IPS-15b (cell line): Measurements from ENCODE around the gene ADPRH.

Experiments used
- H3K27me3 ChIP-seq: one replicate; pipeline ENCODE4 v1.6.1; 2013; ENCODE audit warnings: low read length; ENCODE audit not compliant: control insufficient read depth, insufficient read depth
- H3K36me3 ChIP-seq: one replicate; pipeline ENCODE4 v1.6.1; 2013; ENCODE audit warnings: low read length; ENCODE audit not compliant: control insufficient read depth, insufficient read depth
- H3K4me1 ChIP-seq: one replicate; pipeline ENCODE4 v1.6.1; 2013; ENCODE audit warnings: mild to moderate bottlenecking, low read length; ENCODE audit not compliant: control insufficient read depth, insufficient read depth
- H3K4me3 ChIP-seq: one replicate; pipeline ENCODE4 v1.5.1; 2013; ENCODE audit warnings: low read depth, low read length
- H3K9ac ChIP-seq: one replicate; pipeline ENCODE4 v1.6.1; 2013; ENCODE audit warnings: low read depth, mild to moderate bottlenecking, low read length
- H3K9me3 ChIP-seq: one replicate; pipeline ENCODE4 v1.6.1; 2013; ENCODE audit warnings: mild to moderate bottlenecking, low read length; ENCODE audit not compliant: control insufficient read depth, insufficient read depth

ADPRH gene

GRCh38 chr3:119600732-119601131 lies 21.4 kb downstream of the ADPRH start:
- H3K4me3 ChIP-seq = no peak overlapping the region
- H3K27me3 ChIP-seq = no peaks in the 10 kb centered on the region
- H3K9me3 ChIP-seq = no peaks in the 10 kb centered on the region
- H3K4me1 ChIP-seq = peaks cover 3% of the 10 kb centered on the region
- H3K36me3 ChIP-seq = no peaks in the 10 kb centered on the region
- no peak overlapping the region for H3K9ac ChIP-seq

DNA sequence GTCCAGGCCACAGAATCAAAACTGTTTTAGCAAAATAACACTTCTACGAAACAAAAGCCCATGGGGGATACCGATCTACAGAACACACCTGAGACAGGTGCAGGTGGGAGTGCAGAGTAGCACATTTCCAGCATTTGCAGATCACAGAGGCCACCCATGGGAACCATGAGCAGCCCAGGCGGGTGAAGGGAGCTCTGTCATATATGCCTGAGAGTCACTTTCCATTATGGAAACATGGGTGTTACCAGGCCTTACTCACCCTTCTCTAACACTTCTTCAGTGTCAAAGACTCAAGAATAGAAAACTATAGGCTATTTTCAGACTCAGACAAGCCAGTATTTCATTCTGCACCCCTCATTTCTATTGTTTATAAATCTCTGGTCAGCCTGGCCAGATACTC lies 21.9 kb downstream of the ADPRH start:
- Histone ChIP-seq H3K36me3 (no peaks in the 10 kb centered on the region), H3K27me3 (no peaks in the 10 kb centered on the region), H3K4me3 (no peak overlapping the region), H3K9ac (no peak overlapping the region), H3K4me1 (peaks cover 3% of the 10 kb centered on the region), H3K9me3 (no peaks in the 10 kb centered on the region)

- peaks cover 3% of the 10 kb centered on the region for H3K4me1 ChIP-seq
- H3K9ac ChIP-seq = no peak overlapping the region
- no peaks in the 10 kb centered on the region for H3K27me3 ChIP-seq
- H3K9me3 ChIP-seq = no peaks in the 10 kb centered on the region
- H3K36me3 ChIP-seq = no peaks in the 10 kb centered on the region
- no peak overlapping the region for H3K4me3 ChIP-seq
Measured at GRCh38 chr3:119602676-119603075, 23.4 kb downstream of the ADPRH start.

DNA sequence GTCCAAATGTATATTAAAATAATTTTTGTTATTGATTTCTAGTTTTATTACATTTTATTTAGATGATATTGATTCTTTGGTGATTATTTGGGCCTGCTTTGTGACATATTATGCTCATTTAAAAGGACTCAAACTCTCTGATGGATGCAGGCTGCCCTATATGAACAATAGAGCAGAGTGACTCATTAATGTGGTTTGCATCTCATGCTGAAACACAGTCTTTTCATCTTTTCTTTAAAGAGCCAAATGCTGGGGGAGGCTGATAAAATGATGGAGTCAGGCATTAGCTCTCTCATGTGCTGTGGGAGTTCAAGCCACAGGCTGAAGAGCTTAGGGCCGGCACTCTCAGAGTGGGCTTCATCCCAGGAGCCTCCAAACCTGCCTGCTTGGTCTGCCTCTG lies 25.6 kb downstream of the ADPRH start:
- H3K4me1 ChIP-seq = peaks cover 3% of the 10 kb centered on the region
- no peaks in the 10 kb centered on the region for H3K27me3 ChIP-seq
- no peaks in the 10 kb centered on the region for H3K36me3 ChIP-seq
- no peak overlapping the region for H3K9ac ChIP-seq
- H3K4me3 ChIP-seq = no peak overlapping the region
- no peaks in the 10 kb centered on the region for H3K9me3 ChIP-seq

DNA sequence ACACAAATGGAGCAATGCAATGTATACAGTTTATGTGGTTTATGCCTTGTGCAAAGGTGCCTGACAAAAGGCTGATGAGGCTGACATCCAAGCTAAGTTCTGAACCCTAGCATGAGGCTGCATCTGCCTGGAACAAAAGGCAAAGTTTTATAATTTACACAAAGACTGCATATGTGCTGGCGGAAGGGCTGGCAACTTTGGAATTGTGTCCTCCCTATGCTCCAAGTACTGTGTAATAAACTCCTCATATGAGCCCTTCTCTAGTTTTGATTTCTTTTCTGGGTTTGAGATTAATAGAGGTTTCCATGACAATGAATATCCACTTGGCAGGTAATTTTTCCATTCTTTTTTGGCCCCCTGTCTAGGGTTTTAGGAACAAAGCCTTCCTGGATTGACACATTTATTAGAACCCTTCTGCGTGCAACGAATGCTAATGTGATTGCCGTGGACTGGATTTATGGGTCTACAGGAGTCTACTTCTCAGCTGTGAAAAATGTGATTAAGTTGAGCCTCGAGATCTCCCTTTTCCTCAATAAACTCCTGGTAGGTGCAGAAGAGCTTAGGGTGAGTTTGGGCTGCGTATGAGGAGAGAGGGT lies 29.2 kb downstream of the ADPRH start:
- Histone ChIP-seq H3K9me3 (no peaks in the 10 kb centered on the region), H3K27me3 (no peaks in the 10 kb centered on the region), H3K36me3 (no peaks in the 10 kb centered on the region), H3K9ac (no peak overlapping the region), H3K4me1 (no peaks in the 10 kb centered on the region), H3K4me3 (no peak overlapping the region)

GRCh38 chr3:119609301-119609700 lies 30.0 kb downstream of the ADPRH start:
- no peaks in the 10 kb centered on the region for H3K36me3 ChIP-seq
- no peaks in the 10 kb centered on the region for H3K27me3 ChIP-seq
- no peak overlapping the region for H3K9ac ChIP-seq
- no peaks in the 10 kb centered on the region for H3K9me3 ChIP-seq
- no peaks in the 10 kb centered on the region for H3K4me1 ChIP-seq
- no peak overlapping the region for H3K4me3 ChIP-seq

DNA sequence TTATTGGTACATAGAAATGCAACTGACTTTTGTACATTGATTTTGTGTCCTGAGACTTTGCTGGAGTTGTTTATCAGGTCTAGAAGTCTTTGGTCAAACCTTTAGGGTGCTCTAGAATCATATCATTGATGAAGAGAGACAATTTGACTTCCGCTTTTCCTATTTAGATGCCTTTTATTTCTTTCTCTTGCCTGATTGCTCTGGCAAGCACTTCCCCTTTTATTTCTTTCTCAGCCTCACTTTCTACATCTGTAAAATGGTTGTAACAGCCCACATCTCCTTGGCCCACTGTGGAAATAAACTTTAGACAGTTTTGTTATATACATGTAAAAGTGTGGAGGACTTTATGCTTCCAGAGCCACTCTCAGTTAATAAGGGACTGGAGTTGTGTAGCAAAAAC lies 32.4 kb downstream of the ADPRH start:
- H3K9ac ChIP-seq = no peak overlapping the region
- H3K4me3 ChIP-seq = no peak overlapping the region
- H3K36me3 ChIP-seq = no peaks in the 10 kb centered on the region
- H3K27me3 ChIP-seq = no peaks in the 10 kb centered on the region
- H3K9me3 ChIP-seq = no peaks in the 10 kb centered on the region
- no peaks in the 10 kb centered on the region for H3K4me1 ChIP-seq

DNA sequence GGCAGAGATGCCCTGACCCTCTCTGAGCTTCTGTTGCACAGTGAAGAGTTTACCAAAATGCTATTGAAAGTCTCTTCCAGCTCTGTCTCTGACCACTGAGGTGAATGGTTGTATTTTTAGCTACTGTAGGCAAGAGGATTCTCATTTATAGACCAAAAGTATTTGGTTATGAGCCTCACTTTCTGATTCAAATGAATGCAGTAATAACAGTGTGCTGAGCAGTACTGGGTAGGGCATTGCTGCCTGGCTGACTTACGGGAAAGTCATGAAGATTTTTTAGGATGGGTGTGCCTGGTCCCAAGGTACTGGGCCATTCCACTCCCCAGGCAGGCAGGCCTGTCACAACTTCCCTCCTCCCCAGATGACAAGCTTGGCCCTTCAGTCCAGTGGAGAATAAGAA lies 33.9 kb downstream of the ADPRH start:
- H3K27me3 ChIP-seq = no peaks in the 10 kb centered on the region
- H3K4me1 ChIP-seq = no peaks in the 10 kb centered on the region
- H3K9ac ChIP-seq = no peak overlapping the region
- H3K4me3 ChIP-seq = no peak overlapping the region
- H3K9me3 ChIP-seq = no peaks in the 10 kb centered on the region
- H3K36me3 ChIP-seq = no peaks in the 10 kb centered on the region

DNA sequence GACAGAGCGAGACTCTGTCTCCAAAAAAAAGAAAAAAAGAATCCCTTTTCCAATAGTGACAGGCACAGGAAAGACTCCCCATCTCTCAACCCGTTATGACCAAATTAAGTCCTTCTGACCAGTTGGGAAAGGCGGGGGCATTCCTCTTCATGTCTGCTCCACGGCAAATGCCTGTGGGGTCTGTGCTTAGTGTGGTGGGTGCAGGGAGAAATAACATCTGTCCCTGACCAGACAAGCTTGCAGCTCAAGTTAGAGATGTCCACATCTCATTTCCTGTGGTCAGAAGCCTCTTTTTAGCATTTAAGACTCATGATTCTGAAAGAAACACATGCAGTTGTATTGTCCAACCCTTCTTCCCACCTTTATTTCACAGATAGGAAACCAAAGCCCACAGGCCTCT lies 34.6 kb downstream of the ADPRH start:
- no peaks in the 10 kb centered on the region for H3K4me1 ChIP-seq
- H3K36me3 ChIP-seq = no peaks in the 10 kb centered on the region
- no peak overlapping the region for H3K9ac ChIP-seq
- H3K27me3 ChIP-seq = no peaks in the 10 kb centered on the region
- H3K9me3 ChIP-seq = no peaks in the 10 kb centered on the region
- H3K4me3 ChIP-seq = no peak overlapping the region

- Histone ChIP-seq H3K4me1 (no peaks in the 10 kb centered on the region), H3K4me3 (no peak overlapping the region)
Measured at GRCh38 chr3:119616056-119616455, 36.8 kb downstream of the ADPRH start.

GRCh38 chr3:119619094-119619493 lies 39.8 kb downstream of the ADPRH start:
- H3K27me3 ChIP-seq = no peaks in the 10 kb centered on the region
- no peaks in the 10 kb centered on the region for H3K9me3 ChIP-seq
- H3K4me3 ChIP-seq = no peak overlapping the region
- no peaks in the 10 kb centered on the region for H3K36me3 ChIP-seq
- H3K9ac ChIP-seq = no peak overlapping the region
- H3K4me1 ChIP-seq = no peaks in the 10 kb centered on the region

More at GRCh38 chr3:119616056-119616455, 36.8 kb downstream of the ADPRH start:
- no peaks in the 10 kb centered on the region for H3K27me3 ChIP-seq
- H3K9ac ChIP-seq = no peak overlapping the region
- no peaks in the 10 kb centered on the region for H3K9me3 ChIP-seq
- H3K36me3 ChIP-seq = no peaks in the 10 kb centered on the region

DNA sequence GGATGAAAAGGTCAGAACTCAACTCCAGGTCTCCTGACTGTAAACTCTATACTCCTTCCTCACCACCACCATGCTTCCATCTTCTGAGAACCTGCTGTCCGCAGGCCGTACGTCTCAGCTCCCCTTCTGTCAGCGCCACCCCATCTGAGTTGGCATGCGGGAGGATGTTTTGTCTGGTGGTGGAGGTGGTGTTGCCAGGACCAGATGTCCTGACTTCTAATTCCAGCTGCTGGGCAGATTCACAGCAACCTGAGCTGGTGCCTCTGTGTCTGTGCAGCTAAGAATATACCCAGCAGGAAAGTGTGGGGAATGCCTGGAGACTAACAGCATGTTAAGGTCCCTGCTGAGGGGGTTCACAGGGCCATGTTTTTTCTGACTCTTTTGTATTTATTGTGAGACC lies 41.6 kb downstream of the ADPRH start:
- no peaks in the 10 kb centered on the region for H3K27me3 ChIP-seq
- H3K4me1 ChIP-seq = no peaks in the 10 kb centered on the region
- no peak overlapping the region for H3K4me3 ChIP-seq

More for the DNA sequence above, 41.6 kb downstream of the ADPRH start:
- H3K9me3 ChIP-seq = no peaks in the 10 kb centered on the region
- H3K36me3 ChIP-seq = no peaks in the 10 kb centered on the region
- H3K9ac ChIP-seq = no peak overlapping the region
